Osteocyte (in vitro differentiated cells): ENCODE results near the gene MYL7. TPM values are rescaled to one million over a fixed set of nuclear protein-coding genes. Genes with fewer than 3 reads are reported as not detected.

Source experiments
- DNase-seq: peaks from one replicate; pipeline ENCODE4 v3.0.0; 2021; ENCODE audit warnings: mixed read lengths; ENCODE audit not compliant: unreplicated experiment; ENCODE audit errors: extremely low spot score
- H3K27ac Mint-ChIP-seq: one replicate; pipeline ENCODE4 v1.8.0; 2021; ENCODE audit warnings: mild to moderate bottlenecking, mixed read lengths; ENCODE audit not compliant: unreplicated experiment
- H3K27me3 Mint-ChIP-seq: one replicate; pipeline ENCODE4 v1.8.0; 2021; ENCODE audit warnings: mixed read lengths; ENCODE audit not compliant: unreplicated experiment
- H3K36me3 Mint-ChIP-seq: one replicate; pipeline ENCODE4 v1.8.0; 2021; ENCODE audit warnings: mixed read lengths; ENCODE audit not compliant: unreplicated experiment
- H3K4me1 Mint-ChIP-seq: one replicate; pipeline ENCODE4 v1.8.0; 2021; ENCODE audit warnings: mixed read lengths; ENCODE audit not compliant: unreplicated experiment
- H3K4me3 Mint-ChIP-seq: one replicate; pipeline ENCODE4 v1.8.0; 2021; ENCODE audit warnings: mild to moderate bottlenecking, moderate library complexity, mixed read lengths; ENCODE audit not compliant: unreplicated experiment
- H3K9me3 Mint-ChIP-seq: one replicate; pipeline ENCODE4 v1.8.0; 2021; ENCODE audit warnings: mixed read lengths; ENCODE audit not compliant: unreplicated experiment
- total RNA-seq: library from RNA; stranded (reverse); gene quantifications from 2 replicates; pipeline ENCODE4 v1.2.1, GENCODE V29; 2021
- TF ChIP-seq, protein P1 (sequence below): fragments of 200-600 bp; sonication (generic); IDR thresholded peaks from 2 replicates; pipeline ENCODE4 v1.5.0; 2021; ENCODE audit warnings: antibody characterized with exemption, mild to moderate bottlenecking, moderate library complexity

The MYL7 gene
- total RNA-seq, 1 donor from 2014 or later = not detected

DNA sequence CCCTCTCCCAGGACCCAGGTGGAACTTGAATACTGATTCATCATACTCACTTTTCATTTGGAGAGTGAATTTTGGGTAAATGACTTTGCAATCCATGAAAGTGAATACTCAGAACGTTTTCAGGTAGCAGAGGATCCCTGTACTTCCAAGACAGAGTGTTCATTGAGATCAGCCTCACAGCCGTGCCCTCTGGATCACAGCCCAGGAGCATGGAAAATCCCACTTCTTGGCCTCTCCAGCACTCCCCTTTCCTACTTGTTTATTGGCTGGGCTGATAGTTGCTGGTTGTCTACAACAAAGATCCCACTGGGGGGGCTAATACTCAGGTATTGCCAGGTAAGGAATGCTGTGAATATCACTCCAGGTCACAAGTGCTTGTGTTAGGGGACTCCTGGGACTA, 42.3 kb upstream of the MYL7 start:
- TF ChIP-seq, protein P1, sequence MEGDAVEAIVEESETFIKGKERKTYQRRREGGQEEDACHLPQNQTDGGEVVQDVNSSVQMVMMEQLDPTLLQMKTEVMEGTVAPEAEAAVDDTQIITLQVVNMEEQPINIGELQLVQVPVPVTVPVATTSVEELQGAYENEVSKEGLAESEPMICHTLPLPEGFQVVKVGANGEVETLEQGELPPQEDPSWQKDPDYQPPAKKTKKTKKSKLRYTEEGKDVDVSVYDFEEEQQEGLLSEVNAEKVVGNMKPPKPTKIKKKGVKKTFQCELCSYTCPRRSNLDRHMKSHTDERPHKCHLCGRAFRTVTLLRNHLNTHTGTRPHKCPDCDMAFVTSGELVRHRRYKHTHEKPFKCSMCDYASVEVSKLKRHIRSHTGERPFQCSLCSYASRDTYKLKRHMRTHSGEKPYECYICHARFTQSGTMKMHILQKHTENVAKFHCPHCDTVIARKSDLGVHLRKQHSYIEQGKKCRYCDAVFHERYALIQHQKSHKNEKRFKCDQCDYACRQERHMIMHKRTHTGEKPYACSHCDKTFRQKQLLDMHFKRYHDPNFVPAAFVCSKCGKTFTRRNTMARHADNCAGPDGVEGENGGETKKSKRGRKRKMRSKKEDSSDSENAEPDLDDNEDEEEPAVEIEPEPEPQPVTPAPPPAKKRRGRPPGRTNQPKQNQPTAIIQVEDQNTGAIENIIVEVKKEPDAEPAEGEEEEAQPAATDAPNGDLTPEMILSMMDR = no peak
- Mint-ChIP-seq H3K27me3 (peaks cover 16% of the 10 kb centered on the region), H3K36me3 (no peaks in the 10 kb centered on the region), H3K4me3 (no peak overlapping the region), H3K9me3 (no peaks in the 10 kb centered on the region), H3K27ac (no peak overlapping the region), H3K4me1 (peaks cover 16% of the 10 kb centered on the region)
- DNase-seq = peak; percentile 59

DNA sequence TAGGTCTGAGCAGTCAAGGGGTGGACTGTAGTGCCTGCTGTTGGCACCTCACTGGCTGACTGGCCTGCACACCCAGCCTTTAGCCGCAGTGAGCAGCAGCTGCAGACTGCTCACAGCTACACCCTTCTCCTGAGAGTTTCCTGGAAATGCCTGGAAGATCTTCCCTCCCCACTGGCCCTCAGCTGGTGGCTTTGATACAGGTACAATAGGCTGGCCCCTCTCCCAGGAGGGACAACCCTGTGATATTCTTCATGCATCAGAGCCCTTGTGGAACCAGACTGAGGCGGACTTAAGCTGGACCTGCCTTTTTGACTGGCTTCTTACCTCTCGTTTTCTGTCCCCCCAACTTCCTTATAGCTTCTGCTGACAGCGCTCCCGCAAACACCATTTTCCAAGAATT, 41.7 kb upstream of the MYL7 start:
- H3K27ac Mint-ChIP-seq = no peak overlapping the region
- H3K4me1 Mint-ChIP-seq = peaks cover 15% of the 10 kb centered on the region
- TF ChIP-seq, protein P1 = no peak
- peak; percentile 59 for DNase-seq
- H3K36me3 Mint-ChIP-seq = no peaks in the 10 kb centered on the region
- H3K4me3 Mint-ChIP-seq = no peak overlapping the region
- H3K27me3 Mint-ChIP-seq = peaks cover 16% of the 10 kb centered on the region
- H3K9me3 Mint-ChIP-seq = no peaks in the 10 kb centered on the region

DNA sequence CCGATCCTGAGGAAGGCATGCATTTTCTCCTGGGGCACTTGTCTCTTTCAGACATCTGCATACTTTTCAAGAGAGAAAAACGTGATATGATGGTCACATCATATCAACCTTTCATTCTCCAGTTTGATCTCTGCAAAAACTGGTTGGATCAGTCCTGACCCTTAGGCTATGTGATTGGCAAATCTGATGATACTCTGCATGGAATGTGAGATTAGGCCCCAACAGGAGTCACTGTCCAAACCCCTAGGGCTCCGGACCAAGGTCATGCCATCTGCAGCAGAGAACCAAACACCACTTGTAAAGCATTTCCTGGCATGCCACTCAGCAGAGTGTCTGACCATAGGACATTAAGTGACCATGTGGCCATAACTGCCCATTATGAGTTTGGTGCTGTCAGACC, 39.5 kb upstream of the MYL7 start:
- no peaks in the 10 kb centered on the region for H3K36me3 Mint-ChIP-seq
- H3K4me3 Mint-ChIP-seq = no peak overlapping the region
- H3K4me1 Mint-ChIP-seq = peaks cover 17% of the 10 kb centered on the region
- no peak overlapping the region for H3K27ac Mint-ChIP-seq
- no peaks in the 10 kb centered on the region for H3K9me3 Mint-ChIP-seq
- DNase-seq = peak; percentile 25
- TF ChIP-seq, protein P1 = no peak
- H3K27me3 Mint-ChIP-seq = peaks cover 15% of the 10 kb centered on the region

DNA sequence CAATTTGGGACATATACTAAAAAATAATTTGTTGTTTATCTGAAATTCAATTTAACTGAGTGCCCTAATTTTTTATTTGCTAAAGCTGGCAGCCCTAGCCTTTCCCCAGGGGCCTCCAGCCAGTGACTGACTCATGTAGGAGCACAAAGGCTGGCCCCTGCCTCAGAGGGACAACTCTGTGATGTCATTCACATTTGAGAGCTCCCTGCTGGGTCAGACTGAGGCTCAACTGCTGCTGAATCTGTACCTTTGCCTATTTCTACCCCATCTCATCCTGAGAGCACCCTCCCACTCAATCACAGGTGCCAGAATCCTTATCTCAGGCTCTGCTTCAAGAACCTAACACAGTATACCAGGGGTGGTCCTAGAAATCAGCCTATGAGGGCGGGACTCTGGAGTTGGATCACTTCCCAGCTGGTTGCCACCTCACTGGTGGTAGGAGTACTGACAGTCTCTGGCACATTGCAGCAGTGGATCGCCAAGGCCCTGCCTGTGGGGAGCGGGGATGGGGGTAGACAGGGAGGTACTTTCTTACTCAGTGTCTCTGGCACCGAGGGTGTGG, 36.5 kb upstream of the MYL7 start:
- Mint-ChIP-seq H3K36me3 (no peaks in the 10 kb centered on the region), H3K4me1 (peaks cover 4% of the 10 kb centered on the region), H3K27me3 (peaks cover 42% of the 10 kb centered on the region), H3K4me3 (no peak overlapping the region), H3K27ac (no peak overlapping the region), H3K9me3 (peaks cover 7% of the 10 kb centered on the region)
- peak; percentile 80 for DNase-seq
- TF ChIP-seq, protein P1 = no peak

DNA sequence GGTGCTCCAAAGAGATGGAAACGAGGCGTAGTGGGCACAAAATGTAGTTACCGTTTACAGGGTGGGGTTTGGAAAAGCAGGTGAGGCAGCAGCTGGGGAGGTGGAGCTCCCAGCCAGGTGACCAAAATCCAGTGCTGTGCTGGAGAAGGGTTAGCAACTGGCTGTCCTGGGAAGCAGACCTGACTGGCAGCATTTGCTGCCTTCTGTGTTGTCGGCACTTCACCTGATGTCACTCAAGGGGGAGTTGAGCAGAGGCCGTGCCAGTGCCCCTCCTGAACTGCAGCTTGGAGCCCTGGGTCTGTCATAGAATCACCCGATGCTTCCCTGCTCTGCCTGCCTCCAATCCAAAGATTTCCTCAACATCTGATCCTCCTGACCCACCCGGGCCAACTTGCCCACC, 35.4 kb upstream of the MYL7 start:
- Mint-ChIP-seq H3K4me1 (peaks cover 4% of the 10 kb centered on the region), H3K4me3 (no peak overlapping the region)

More for the DNA sequence above, 35.4 kb upstream of the MYL7 start:
- TF ChIP-seq, protein P1 = no peak
- Mint-ChIP-seq H3K27ac (no peak overlapping the region), H3K27me3 (peaks cover 43% of the 10 kb centered on the region), H3K36me3 (no peaks in the 10 kb centered on the region), H3K9me3 (peaks cover 7% of the 10 kb centered on the region)
- peak; percentile 79 for DNase-seq
